Measurements from ENCODE around the gene KIF6.

KIF6 gene

DNA sequence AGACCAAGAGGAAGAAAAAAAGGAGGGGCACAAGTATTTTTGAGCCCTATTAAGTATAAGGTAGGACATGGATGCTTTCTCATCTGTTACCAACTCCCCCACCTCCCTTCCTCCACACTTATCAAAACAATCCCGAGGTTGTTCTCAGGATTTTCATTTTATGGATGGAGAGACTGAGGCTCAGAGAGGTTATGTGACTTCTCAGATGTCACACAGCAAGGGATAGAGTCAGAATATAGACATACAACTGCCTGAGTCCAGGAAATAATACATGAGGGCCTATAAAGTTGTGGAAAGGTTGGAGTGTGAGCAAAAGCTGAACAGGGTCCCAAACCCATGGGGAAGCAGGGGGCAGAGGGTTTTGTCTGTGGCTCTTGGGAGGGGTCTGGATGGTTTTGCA, 430.3 kb downstream of the KIF6 start:
- Histone ChIP-seq H3K27ac (replicated peaks) (no peak overlapping the region), H3K27me3 (ENCODE audit: insufficient read depth, poor library complexity, severe bottlenecking) (no peaks in the 10 kb centered on the region), H3K4me3 (replicated peaks; ENCODE audit: insufficient read depth, low read length) (no peak overlapping the region)
- TF ChIP-seq POLR2AphosphoS5 (IDR thresholded peaks at IDR 0.05; ENCODE audit: low read depth) = no peak
- TF ChIP-seq, protein P1, sequence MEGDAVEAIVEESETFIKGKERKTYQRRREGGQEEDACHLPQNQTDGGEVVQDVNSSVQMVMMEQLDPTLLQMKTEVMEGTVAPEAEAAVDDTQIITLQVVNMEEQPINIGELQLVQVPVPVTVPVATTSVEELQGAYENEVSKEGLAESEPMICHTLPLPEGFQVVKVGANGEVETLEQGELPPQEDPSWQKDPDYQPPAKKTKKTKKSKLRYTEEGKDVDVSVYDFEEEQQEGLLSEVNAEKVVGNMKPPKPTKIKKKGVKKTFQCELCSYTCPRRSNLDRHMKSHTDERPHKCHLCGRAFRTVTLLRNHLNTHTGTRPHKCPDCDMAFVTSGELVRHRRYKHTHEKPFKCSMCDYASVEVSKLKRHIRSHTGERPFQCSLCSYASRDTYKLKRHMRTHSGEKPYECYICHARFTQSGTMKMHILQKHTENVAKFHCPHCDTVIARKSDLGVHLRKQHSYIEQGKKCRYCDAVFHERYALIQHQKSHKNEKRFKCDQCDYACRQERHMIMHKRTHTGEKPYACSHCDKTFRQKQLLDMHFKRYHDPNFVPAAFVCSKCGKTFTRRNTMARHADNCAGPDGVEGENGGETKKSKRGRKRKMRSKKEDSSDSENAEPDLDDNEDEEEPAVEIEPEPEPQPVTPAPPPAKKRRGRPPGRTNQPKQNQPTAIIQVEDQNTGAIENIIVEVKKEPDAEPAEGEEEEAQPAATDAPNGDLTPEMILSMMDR (IDR thresholded peaks at IDR 0.05; ENCODE audit: insufficient read depth, low read length) = no peak
- TF ChIP-seq GABPA (IDR thresholded peaks at IDR 0.05; ENCODE audit: low read depth) = no peak
- TF ChIP-seq, protein P2, sequence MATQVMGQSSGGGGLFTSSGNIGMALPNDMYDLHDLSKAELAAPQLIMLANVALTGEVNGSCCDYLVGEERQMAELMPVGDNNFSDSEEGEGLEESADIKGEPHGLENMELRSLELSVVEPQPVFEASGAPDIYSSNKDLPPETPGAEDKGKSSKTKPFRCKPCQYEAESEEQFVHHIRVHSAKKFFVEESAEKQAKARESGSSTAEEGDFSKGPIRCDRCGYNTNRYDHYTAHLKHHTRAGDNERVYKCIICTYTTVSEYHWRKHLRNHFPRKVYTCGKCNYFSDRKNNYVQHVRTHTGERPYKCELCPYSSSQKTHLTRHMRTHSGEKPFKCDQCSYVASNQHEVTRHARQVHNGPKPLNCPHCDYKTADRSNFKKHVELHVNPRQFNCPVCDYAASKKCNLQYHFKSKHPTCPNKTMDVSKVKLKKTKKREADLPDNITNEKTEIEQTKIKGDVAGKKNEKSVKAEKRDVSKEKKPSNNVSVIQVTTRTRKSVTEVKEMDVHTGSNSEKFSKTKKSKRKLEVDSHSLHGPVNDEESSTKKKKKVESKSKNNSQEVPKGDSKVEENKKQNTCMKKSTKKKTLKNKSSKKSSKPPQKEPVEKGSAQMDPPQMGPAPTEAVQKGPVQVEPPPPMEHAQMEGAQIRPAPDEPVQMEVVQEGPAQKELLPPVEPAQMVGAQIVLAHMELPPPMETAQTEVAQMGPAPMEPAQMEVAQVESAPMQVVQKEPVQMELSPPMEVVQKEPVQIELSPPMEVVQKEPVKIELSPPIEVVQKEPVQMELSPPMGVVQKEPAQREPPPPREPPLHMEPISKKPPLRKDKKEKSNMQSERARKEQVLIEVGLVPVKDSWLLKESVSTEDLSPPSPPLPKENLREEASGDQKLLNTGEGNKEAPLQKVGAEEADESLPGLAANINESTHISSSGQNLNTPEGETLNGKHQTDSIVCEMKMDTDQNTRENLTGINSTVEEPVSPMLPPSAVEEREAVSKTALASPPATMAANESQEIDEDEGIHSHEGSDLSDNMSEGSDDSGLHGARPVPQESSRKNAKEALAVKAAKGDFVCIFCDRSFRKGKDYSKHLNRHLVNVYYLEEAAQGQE (IDR thresholded peaks at IDR 0.05; ENCODE audit: insufficient replicate concordance, low read depth) = no peak
- TF ChIP-seq SPI1 (IDR thresholded peaks at IDR 0.05; ENCODE audit: borderline replicate concordance, low read depth) = no peak
- DNase-seq (ENCODE audit: low read depth in 1 of 2, low spot score in 1 of 2) = no peak

DNA sequence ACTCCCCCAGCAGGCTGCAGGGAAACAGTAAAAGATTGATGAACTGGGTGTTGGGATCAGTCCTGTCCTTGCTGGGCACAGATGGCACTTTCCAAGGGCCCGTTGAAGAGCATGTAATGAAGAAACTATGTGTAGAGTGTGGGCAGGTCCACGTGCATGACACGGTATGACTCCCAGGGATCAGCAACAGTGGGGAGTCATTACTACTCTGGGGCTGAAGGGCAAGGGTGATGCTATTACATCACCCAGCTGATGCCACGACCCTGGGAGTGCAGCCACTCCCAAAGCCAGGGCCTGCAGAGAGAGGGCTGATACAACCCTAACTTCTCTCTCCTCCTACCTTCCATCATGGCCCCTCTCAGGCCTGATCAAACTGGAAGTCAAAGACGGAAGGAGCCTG, 431.1 kb downstream of the KIF6 start:
- Histone ChIP-seq H3K27me3 (ENCODE audit: insufficient read depth, poor library complexity, severe bottlenecking) (no peaks in the 10 kb centered on the region), H3K4me3 (replicated peaks; ENCODE audit: insufficient read depth, low read length) (no peak overlapping the region), H3K27ac (replicated peaks) (no peak overlapping the region)
- TF ChIP-seq GABPA (IDR thresholded peaks at IDR 0.05; ENCODE audit: low read depth) = no peak
- TF ChIP-seq SPI1 (IDR thresholded peaks at IDR 0.05; ENCODE audit: borderline replicate concordance, low read depth) = no peak
- TF ChIP-seq, protein P2 (IDR thresholded peaks at IDR 0.05; ENCODE audit: insufficient replicate concordance, low read depth) = no peak
- TF ChIP-seq, protein P1 (IDR thresholded peaks at IDR 0.05; ENCODE audit: insufficient read depth, low read length) = no peak
- no peak for TF ChIP-seq POLR2AphosphoS5 (IDR thresholded peaks at IDR 0.05; ENCODE audit: low read depth)
- DNase-seq (ENCODE audit: low read depth in 1 of 2, low spot score in 1 of 2) = no peak

DNA sequence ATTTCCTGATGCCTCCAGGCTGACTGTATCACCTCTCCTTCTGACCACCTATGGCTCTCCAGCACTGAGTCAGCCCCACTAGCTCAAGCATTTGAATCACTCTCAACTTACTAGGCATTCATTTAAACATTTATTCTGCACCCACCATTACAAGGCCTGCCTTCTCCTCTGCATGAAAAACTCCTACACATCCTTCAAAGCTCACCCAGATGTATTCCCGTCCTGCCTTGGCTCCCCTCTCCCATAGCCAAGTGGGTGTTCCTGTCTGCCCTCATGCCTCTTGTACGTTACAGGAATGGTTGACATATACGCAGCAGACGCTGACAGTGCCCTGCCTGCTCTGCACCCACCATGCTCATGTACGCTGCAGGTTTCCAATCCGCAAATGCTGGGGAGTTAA, 432.6 kb downstream of the KIF6 start:
- no peak for DNase-seq (ENCODE audit: low read depth in 1 of 2, low spot score in 1 of 2)
- Histone ChIP-seq H3K27ac (replicated peaks) (no peak overlapping the region), H3K4me3 (replicated peaks; ENCODE audit: insufficient read depth, low read length) (no peak overlapping the region), H3K27me3 (ENCODE audit: insufficient read depth, poor library complexity, severe bottlenecking) (no peaks in the 10 kb centered on the region)
- TF ChIP-seq, protein P1 (IDR thresholded peaks at IDR 0.05; ENCODE audit: insufficient read depth, low read length) = no peak
- TF ChIP-seq SPI1 (IDR thresholded peaks at IDR 0.05; ENCODE audit: borderline replicate concordance, low read depth) = no peak
- no peak for TF ChIP-seq GABPA (IDR thresholded peaks at IDR 0.05; ENCODE audit: low read depth)
- TF ChIP-seq, protein P2 (IDR thresholded peaks at IDR 0.05; ENCODE audit: insufficient replicate concordance, low read depth) = no peak
- TF ChIP-seq POLR2AphosphoS5 (IDR thresholded peaks at IDR 0.05; ENCODE audit: low read depth) = no peak
